A673 (cell line): Measurements from ENCODE around the gene DNAAF5. TPM values are rescaled to one million over a fixed set of nuclear protein-coding genes. Genes with fewer than 3 reads are reported as not detected.
A peak's percentile ranks its signal among the peaks of the same experiment; 100 is the strongest.

Source experiments
- BruUV-seq: library from RNA; stranded (reverse); fragments of 400-500 nt; replicated peaks from 2 replicates; lab custom pipeline; 2021; lab: Mats Ljungman, UMichigan
- CTCF ChIA-PET: fragments of 300-600 bp; sonication (Branson Sonifier 250); formaldehyde crosslinking; loops from one replicate; lab custom pipeline; 2022; ENCODE audit warnings: antibody characterized with exemption; lab: Charles Lee
- POLR2A ChIA-PET: fragments of 300-600 bp; sonication (Branson Sonifier 250); formaldehyde crosslinking; loops from one replicate; lab custom pipeline; 2022; ENCODE audit warnings: antibody characterized with exemption; ENCODE audit not compliant: low non-redundant PET; lab: Charles Lee
- DNase-seq: peaks from one replicate; pipeline ENCODE4 v3.0.0-alpha.2; 2015; ENCODE audit warnings: low spot score
- H3K27ac ChIP-seq: fragments of 200-600 bp; sonication (generic); 2 replicates; pipeline ENCODE4 v1.5.1; 2016; ENCODE audit warnings: mixed run types, low read depth, mild to moderate bottlenecking, mixed read lengths, antibody characterized with exemption, low read length; ENCODE audit not compliant: poor library complexity, severe bottlenecking
- H3K27me3 ChIP-seq: fragments of 200-600 bp; sonication (generic); replicated peaks from 2 replicates; pipeline ENCODE4 v1.6.1; 2017; ENCODE audit warnings: mixed run types, low read depth, mild to moderate bottlenecking, mixed read lengths, antibody characterized with exemption, low read length; ENCODE audit not compliant: insufficient read depth, poor library complexity
- H3K36me3 ChIP-seq: fragments of 200-600 bp; sonication (generic); 2 replicates; pipeline ENCODE4 v1.6.1; 2016; ENCODE audit warnings: mixed run types, mild to moderate bottlenecking, mixed read lengths, antibody characterized with exemption, low read length; ENCODE audit not compliant: insufficient read depth, poor library complexity, severe bottlenecking
- H3K4me1 ChIP-seq: fragments of 200-600 bp; sonication (generic); 2 replicates; pipeline ENCODE4 v1.6.1; 2017; ENCODE audit warnings: mixed run types, mild to moderate bottlenecking, mixed read lengths, antibody characterized with exemption, low read length; ENCODE audit not compliant: insufficient read depth, poor library complexity, severe bottlenecking
- H3K4me3 ChIP-seq: fragments of 200-600 bp; sonication (generic); 2 replicates; pipeline ENCODE4 v1.5.1; 2016; ENCODE audit warnings: low read depth, mixed run types, mild to moderate bottlenecking, mixed read lengths, low read length; ENCODE audit not compliant: poor library complexity, severe bottlenecking
- H3K9me3 ChIP-seq: fragments of 200-600 bp; sonication (generic); 2 replicates; pipeline ENCODE4 v1.6.1; 2016; ENCODE audit warnings: mixed run types, low read depth, mild to moderate bottlenecking, mixed read lengths, antibody characterized with exemption, low read length; ENCODE audit not compliant: poor library complexity, severe bottlenecking
- EZH2 ChIP-seq: fragments of 200-600 bp; sonication (generic); IDR thresholded peaks from 2 replicates; pipeline ENCODE4 v1.6.1; 2017; ENCODE audit warnings: borderline replicate concordance, low read depth, mild to moderate bottlenecking, mixed read lengths, antibody characterized with exemption, low read length; ENCODE audit not compliant: poor library complexity, severe bottlenecking
- intact Hi-C: fragments of 100-400 bp; cut with micrococcal nuclease; formaldehyde crosslinking; loops from one replicate; pipeline ENCODE4 v1.10.0; 2022; ENCODE audit not compliant: unreplicated experiment
- total RNA-seq: library from RNA; stranded (reverse); gene quantifications from 2 replicates; pipeline ENCODE4 v1.2.3, GENCODE V29; 2021
- TF ChIP-seq, protein P1 (sequence below): fragments of 300-800, 200-600 bp; sonication (generic); conservative IDR thresholded peaks from 2 replicates; pipeline ENCODE4 v1.5.1; 2017; ENCODE audit warnings: low read depth, mild to moderate bottlenecking, antibody characterized with exemption, low read length, moderate library complexity, mixed read lengths

The DNAAF5 gene
- total RNA-seq, 1 experiment from 2014 or later: 78.1 TPM

DNA sequence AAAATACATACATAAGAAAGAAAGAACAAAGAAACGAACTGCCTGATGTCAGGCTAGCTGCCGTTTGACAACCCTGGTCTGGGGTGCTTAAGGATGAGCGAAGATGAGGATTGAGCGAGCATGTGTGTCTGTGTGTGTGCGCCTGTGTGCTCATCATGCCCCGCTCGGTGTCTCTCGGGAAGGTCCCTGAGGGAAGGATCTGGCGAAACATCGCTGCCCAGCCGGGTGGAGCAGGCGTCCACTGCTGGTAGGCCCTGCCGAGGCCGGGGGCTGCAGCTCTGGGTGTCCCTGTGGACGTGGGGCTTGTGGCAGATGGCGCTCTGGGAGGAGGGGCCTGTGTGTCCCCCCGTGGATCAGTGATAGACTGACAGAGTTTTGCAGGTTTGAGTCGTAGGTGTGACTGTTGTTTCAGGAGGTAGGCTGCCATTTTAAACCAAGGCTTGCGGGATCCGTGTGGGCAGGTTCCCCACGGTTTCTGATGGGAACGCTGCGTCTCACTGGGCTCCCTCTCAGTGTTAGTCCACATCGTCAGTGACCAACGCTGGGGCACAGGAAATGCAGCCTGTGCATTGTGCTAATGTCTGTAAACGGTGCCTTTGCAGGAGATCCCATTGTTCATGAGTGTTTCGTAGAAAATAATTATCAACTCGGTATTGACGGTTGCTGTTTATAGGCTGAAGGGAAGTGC lies 99.9 kb downstream of the DNAAF5 start:
- no peaks in the 10 kb centered on the region for H3K27me3 ChIP-seq
- H3K27ac ChIP-seq: peak overlapping the region; percentile 41
- no peaks in the 10 kb centered on the region for H3K9me3 ChIP-seq
- ChIA-PET CTCF (no interaction called here), POLR2A (no interaction called here)
- no peak overlapping the region for H3K4me3 ChIP-seq
- no TSS peak for BruUV-seq
- H3K4me1 ChIP-seq: peaks cover 54% of the 10 kb centered on the region
- intact Hi-C loops: no loop called here
- no peaks in the 10 kb centered on the region for H3K36me3 ChIP-seq
- TF ChIP-seq, protein P1, sequence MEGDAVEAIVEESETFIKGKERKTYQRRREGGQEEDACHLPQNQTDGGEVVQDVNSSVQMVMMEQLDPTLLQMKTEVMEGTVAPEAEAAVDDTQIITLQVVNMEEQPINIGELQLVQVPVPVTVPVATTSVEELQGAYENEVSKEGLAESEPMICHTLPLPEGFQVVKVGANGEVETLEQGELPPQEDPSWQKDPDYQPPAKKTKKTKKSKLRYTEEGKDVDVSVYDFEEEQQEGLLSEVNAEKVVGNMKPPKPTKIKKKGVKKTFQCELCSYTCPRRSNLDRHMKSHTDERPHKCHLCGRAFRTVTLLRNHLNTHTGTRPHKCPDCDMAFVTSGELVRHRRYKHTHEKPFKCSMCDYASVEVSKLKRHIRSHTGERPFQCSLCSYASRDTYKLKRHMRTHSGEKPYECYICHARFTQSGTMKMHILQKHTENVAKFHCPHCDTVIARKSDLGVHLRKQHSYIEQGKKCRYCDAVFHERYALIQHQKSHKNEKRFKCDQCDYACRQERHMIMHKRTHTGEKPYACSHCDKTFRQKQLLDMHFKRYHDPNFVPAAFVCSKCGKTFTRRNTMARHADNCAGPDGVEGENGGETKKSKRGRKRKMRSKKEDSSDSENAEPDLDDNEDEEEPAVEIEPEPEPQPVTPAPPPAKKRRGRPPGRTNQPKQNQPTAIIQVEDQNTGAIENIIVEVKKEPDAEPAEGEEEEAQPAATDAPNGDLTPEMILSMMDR: no peak
- no peak for TF ChIP-seq EZH2
- no peak for DNase-seq

DNA sequence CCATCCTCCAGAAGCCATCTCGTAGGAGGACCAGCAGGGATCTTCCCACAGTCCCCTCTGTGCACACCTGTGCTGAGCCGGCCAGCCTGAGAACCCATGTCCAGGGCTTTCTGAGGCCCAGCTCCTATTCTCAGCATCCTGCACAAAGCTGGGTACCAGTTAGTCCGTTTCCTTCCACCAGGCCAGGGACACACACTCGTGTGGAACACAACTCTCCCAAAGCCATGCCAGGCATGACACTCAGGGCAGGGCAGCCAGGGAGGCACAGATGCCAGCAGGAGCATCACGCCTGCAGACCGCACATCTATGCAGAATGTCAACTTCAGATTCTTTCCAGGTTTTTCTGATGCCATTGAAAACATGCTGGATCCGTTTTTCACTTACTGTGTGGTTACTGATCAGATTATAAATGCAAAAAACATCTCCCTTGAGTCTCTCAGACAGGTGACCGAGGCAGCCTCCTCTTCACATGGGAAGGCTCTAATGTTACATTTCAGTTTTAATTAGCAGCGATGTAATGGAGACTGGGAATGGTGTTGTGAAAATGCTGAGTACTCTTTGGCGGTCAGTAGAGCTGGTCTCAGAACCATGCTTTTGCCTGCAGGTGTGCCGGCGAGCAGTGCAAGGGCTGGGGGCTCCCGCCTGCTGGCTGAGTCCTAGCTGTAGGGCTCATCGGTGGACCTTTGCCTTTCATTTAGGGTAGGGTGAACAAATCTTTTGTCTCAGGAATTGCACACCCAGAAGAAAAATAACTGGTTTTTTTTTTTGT lies 102.5 kb downstream of the DNAAF5 start:
- CTCF ChIA-PET: no interaction called here
- BruUV-seq: no TSS peak

DNA sequence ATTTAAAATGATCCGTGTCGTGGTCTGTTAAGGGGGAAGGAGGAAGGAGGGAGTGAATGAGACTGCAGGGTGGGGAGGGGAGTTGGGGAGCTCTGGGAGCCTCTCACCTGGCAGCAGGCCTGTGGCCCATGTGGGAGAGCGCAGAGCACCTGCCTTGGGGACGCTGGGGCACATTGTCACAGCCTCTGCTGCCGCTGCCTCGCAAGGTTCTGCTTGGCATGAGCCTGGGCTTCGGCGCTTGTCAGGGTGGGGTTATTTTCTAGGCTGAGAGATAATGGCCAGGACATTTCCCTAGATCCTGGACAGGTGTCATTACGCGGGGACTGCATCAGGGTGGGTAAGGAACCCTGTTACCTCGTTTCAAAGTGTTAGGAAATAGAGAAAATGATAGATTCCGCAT lies 103.6 kb downstream of the DNAAF5 start:
- peak overlapping the region; percentile 10 for H3K27ac ChIP-seq
- no peaks in the 10 kb centered on the region for H3K9me3 ChIP-seq
- ChIA-PET POLR2A (no interaction called here), CTCF (no interaction called here)
- no TSS peak for BruUV-seq
- peaks cover 2% of the 10 kb centered on the region for H3K36me3 ChIP-seq
- DNase-seq: no peak
- peaks cover 33% of the 10 kb centered on the region for H3K4me1 ChIP-seq
- no peaks in the 10 kb centered on the region for H3K27me3 ChIP-seq
- intact Hi-C loops: no loop called here
- TF ChIP-seq, protein P1: no peak
- no peak for TF ChIP-seq EZH2
- no peak overlapping the region for H3K4me3 ChIP-seq

More for the DNA sequence above, 102.5 kb downstream of the DNAAF5 start:
- peaks cover 40% of the 10 kb centered on the region for H3K4me1 ChIP-seq
- H3K9me3 ChIP-seq: no peaks in the 10 kb centered on the region
- no peaks in the 10 kb centered on the region for H3K36me3 ChIP-seq
- H3K27ac ChIP-seq: peak overlapping the region; percentile 2
- H3K27me3 ChIP-seq: no peaks in the 10 kb centered on the region
- H3K4me3 ChIP-seq: no peak overlapping the region
- DNase-seq: no peak
- TF ChIP-seq, protein P1: no peak
- no peak for TF ChIP-seq EZH2
- intact Hi-C loops: no loop called here
- POLR2A ChIA-PET: no interaction called here
